A549 (cell line): ENCODE results near the gene SH2D2A. TPM values are rescaled to one million over a fixed set of nuclear protein-coding genes. Genes with fewer than 3 reads are reported as not detected.

Experiments used
- ATAC-seq, 2 experiments: fragments of 200-7000 bp in 1 of 2; fragments of >200 bp in 1 of 2; cut with Nextera tagmentation in 1 of 2; cut with Tn5 transposase in 1 of 2; 3 replicates each; pipeline versions ENCODE4 v1.8.0 to v1.9.1; 2018 to 2020; ENCODE audit warnings: mild to moderate bottlenecking in 1 of 2, moderate library complexity in 1 of 2
- CTCF ChIA-PET: fragments of 300-600 bp; sonication (Branson Sonifier 250); formaldehyde crosslinking; extraction: SDS; loops from one replicate; lab custom pipeline; 2021; ENCODE audit warnings: antibody characterized with exemption, inconsistent platforms; lab: Yijun Ruan, JAX
- POLR2A ChIA-PET: fragments of 350-600 bp; formaldehyde crosslinking; extraction: SDS; loops from one replicate; lab custom pipeline; 2021; ENCODE audit warnings: antibody characterized with exemption, inconsistent platforms; lab: Yijun Ruan, JAX
- DNase-seq, 2 experiments: peaks; one replicate each; pipeline versions ENCODE4 v3.0.0 to v3.0.0-alpha.2; 2011 to 2016; ENCODE audit warnings: low read depth in 1 of 2, low spot score in 1 of 2
- FAIRE-seq: peaks from 2 replicates; lab custom pipeline; 2011; peaks lifted over from hg19 to GRCh38; lab: Jason Lieb, UNC
- H3K27ac ChIP-seq, 2 experiments: fragments of >200 bp; sonication (Bioruptor Twin); formaldehyde crosslinking; 3 replicates each; pipeline ENCODE4 v1.5.1; 2016 to 2017
- H3K4me1 ChIP-seq: fragments of >200 bp; sonication (Bioruptor Twin); formaldehyde crosslinking; 3 replicates; pipeline ENCODE4 v1.6.1; 2016
- H3K4me2 ChIP-seq: fragments of >200 bp; sonication (Bioruptor Twin); formaldehyde crosslinking; 3 replicates; pipeline ENCODE4 v1.6.1; 2016
- H3K4me3 ChIP-seq: fragments of >200 bp; sonication (Bioruptor Twin); formaldehyde crosslinking; 3 replicates; pipeline ENCODE4 v1.5.1; 2016
- H3K9me3 ChIP-seq: fragments of >200 bp; sonication (Bioruptor Twin); formaldehyde crosslinking; 3 replicates; pipeline ENCODE4 v1.6.1; 2016
- CTCF ChIP-seq: fragments of >200 bp; sonication (Bioruptor Twin); formaldehyde crosslinking; IDR thresholded peaks from 3 replicates; pipeline ENCODE4 v1.5.1; 2016
- E2F6 ChIP-seq: IDR thresholded peaks from 2 replicates; pipeline ENCODE4 v1.6.1; 2012; ENCODE audit warnings: low read depth, borderline replicate concordance
- ESRRA ChIP-seq: fragments of 150-350 bp; IDR thresholded peaks from 2 replicates; pipeline ENCODE4 v1.6.1; 2014; ENCODE audit warnings: mild to moderate bottlenecking, low read length, borderline replicate concordance
- FOSB ChIP-seq: fragments of 250-450 bp; sonication (Bioruptor Pico); IDR thresholded peaks from 2 replicates; pipeline ENCODE4 v1.5.0; 2020; ENCODE audit warnings: mild to moderate bottlenecking, moderate library complexity
- GATA3 ChIP-seq: IDR thresholded peaks from 2 replicates; pipeline ENCODE4 v1.6.1; 2012; ENCODE audit warnings: borderline replicate concordance
- HMGXB4 ChIP-seq: fragments of 250-450 bp; sonication (Bioruptor Pico); IDR thresholded peaks from 2 replicates; pipeline ENCODE4 v1.5.0; 2021; ENCODE audit warnings: mild to moderate bottlenecking, moderate library complexity, borderline replicate concordance
- HOXA7 ChIP-seq: fragments of 250-450 bp; sonication (Bioruptor Pico); IDR thresholded peaks from 2 replicates; pipeline ENCODE4 v1.5.0; 2020; ENCODE audit warnings: mild to moderate bottlenecking, moderate library complexity
- HOXB13 ChIP-seq: fragments of 250-450 bp; sonication (Bioruptor Pico); IDR thresholded peaks from 2 replicates; pipeline ENCODE4 v1.5.0; 2020; ENCODE audit warnings: low read depth, mild to moderate bottlenecking, moderate library complexity
- JUN ChIP-seq, 2 experiments: fragments of >200 bp; sonication (Bioruptor Twin); formaldehyde crosslinking; IDR thresholded peaks; 2 replicates in 1 of 2; 3 replicates in 1 of 2; pipeline ENCODE4 v1.6.1; 2016 to 2017
- MAZ ChIP-seq: fragments of 150-350 bp; IDR thresholded peaks from 2 replicates; pipeline ENCODE4 v1.6.1; 2014; ENCODE audit warnings: antibody characterized with exemption, low read depth, low read length, borderline replicate concordance
- MYC ChIP-seq: IDR thresholded peaks from 2 replicates; pipeline ENCODE4 v1.6.1; 2012; ENCODE audit warnings: mild to moderate bottlenecking, inconsistent platforms, low read length, improper control_type of control experiment, borderline replicate concordance
- NFE2L2 ChIP-seq: fragments of 150-350 bp; conservative IDR thresholded peaks from 2 replicates; pipeline ENCODE4 v1.6.1; 2014; ENCODE audit warnings: low read length
- NR3C1 ChIP-seq: fragments of >200 bp; sonication (Bioruptor Twin); formaldehyde crosslinking; IDR thresholded peaks from 3 replicates; pipeline ENCODE4 v1.6.1; 2017
- PBX3 ChIP-seq: IDR thresholded peaks from 2 replicates; pipeline ENCODE4 v1.6.1; 2012
- RFX5 ChIP-seq: fragments of 450-650 bp; IDR thresholded peaks from 2 replicates; pipeline ENCODE4 v1.7.1; 2014; ENCODE audit warnings: antibody characterized with exemption, mild to moderate bottlenecking, moderate library complexity
- TP53 ChIP-seq: fragments of 250-450 bp; sonication (Bioruptor Pico); IDR thresholded peaks from 2 replicates; pipeline ENCODE4 v1.5.0; 2021; ENCODE audit warnings: mild to moderate bottlenecking, moderate library complexity
- WGBS: methylation state at CpG from one replicate; pipeline ENCODE4 v1.1.6; 2017; ENCODE audit errors: missing lambda C conversion rate; 5-methylcytosine and 5-hydroxymethylcytosine counted together
- polyA plus RNA-seq, 4 experiments: library from polyadenylated mRNA; depleted of rRNA in 3 of 4; stranded (reverse); fragments of >200 nt; fragmentation: RNase III in 1 of 4; extraction: RNeasy Plus Mini Kit Qiagen cat#74134 plus additional on column Dnase treatment in 1 of 4; gene quantifications; 2 replicates in 3 of 4; 3 replicates in 1 of 4; pipeline ENCODE4 v1.2.3, GENCODE V29; 2011 to 2017
- TF ChIP-seq, protein P1 (sequence below): IDR thresholded peaks from 2 replicates; pipeline ENCODE4 v1.6.1; 2012
- TF ChIP-seq, protein P2 (sequence below): fragments of 250-450 bp; sonication (Bioruptor Pico); IDR thresholded peaks from 2 replicates; pipeline ENCODE4 v1.5.0; 2020; ENCODE audit warnings: low read depth, mild to moderate bottlenecking, moderate library complexity

SH2D2A gene
- polyA plus RNA-seq, 2 of the 4 experiments (the other 2 are of a cell fraction): 1.6 to 1.8 TPM

DNA sequence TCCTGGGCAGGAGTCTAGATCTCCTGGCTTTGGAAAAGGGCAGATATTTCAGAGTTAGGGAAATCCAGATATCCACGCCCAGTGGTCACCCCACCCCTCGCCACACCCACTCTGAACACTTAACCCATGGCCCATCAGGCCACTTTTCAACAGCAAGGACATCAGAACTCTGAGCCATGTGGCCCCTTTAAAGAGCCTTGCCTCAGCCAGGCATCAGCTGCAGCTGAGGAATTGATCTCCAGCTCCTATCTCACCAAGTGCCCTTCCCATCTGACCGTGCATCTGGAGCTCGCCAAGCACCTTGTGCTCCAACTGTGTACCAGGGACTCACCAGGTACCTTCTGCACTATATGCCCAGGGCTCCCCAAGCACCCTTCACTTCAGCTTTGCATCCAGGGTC lies 20.2 kb upstream of the SH2D2A start (continued):
- no peak for TF ChIP-seq CTCF
- no peak for TF ChIP-seq TP53
- no peak for TF ChIP-seq HOXA7
- TF ChIP-seq GATA3: no peak
- TF ChIP-seq HOXB13 (CRISPR knock-in tag): no peak

GRCh38 chr1:156836041-156836654 lies 19.5 kb upstream of the SH2D2A start:
- no peaks in the 10 kb centered on the region for H3K4me1 ChIP-seq
- H3K27ac ChIP-seq: no peak overlapping the region
- FAIRE-seq: no peak
- TF ChIP-seq RFX5: no peak
- TF ChIP-seq, protein P1, sequence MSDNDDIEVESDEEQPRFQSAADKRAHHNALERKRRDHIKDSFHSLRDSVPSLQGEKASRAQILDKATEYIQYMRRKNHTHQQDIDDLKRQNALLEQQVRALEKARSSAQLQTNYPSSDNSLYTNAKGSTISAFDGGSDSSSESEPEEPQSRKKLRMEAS: no peak
- no peak for TF ChIP-seq JUN (IDR thresholded peaks at IDR 0.05)
- no peak for TF ChIP-seq ESRRA
- no peak for TF ChIP-seq NR3C1
- TF ChIP-seq HMGXB4 (CRISPR knock-in tag): no peak
- TF ChIP-seq, protein P2, sequence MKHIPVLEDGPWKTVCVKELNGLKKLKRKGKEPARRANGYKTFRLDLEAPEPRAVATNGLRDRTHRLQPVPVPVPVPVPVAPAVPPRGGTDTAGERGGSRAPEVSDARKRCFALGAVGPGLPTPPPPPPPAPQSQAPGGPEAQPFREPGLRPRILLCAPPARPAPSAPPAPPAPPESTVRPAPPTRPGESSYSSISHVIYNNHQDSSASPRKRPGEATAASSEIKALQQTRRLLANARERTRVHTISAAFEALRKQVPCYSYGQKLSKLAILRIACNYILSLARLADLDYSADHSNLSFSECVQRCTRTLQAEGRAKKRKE (CRISPR knock-in tag): no peak
- no peak for TF ChIP-seq HOXA7
- no peak for TF ChIP-seq MYC
- no peak for TF ChIP-seq CTCF
- TF ChIP-seq FOSB (CRISPR knock-in tag): no peak
- TF ChIP-seq E2F6: no peak
- no peak for TF ChIP-seq NFE2L2
- no peak for TF ChIP-seq MAZ
- no peak for TF ChIP-seq PBX3
- POLR2A ChIA-PET: no interaction called here
- no peak overlapping the region for H3K4me3 ChIP-seq
- 46% methylated on average over 5 of the region's 5 CpGs for WGBS
- CTCF ChIA-PET: interaction anchor here (0.6 to 12.5 kb wide), 12 partner anchors 10 to 147 kb away, joined by 3 to 289 read pairs (median 14); partner anchors contain the start of genes CRABP2, INSRR and NTRK1
- no peaks in the 10 kb centered on the region for H3K9me3 ChIP-seq
- ATAC-seq: no peak
- no peak overlapping the region for H3K4me2 ChIP-seq
- no peak for DNase-seq
